Measurements from ENCODE around the gene GLRA1.
"Not testable (repeated sequence)": the region's sequence is repeated elsewhere in the genome, so short reads cannot be mapped to it uniquely, and the experiment has no call there.

The GLRA1 gene

GRCh38 chr5:151784141-151784540, 140.5 kb downstream of the GLRA1 start:
- in situ Hi-C loops (cut with MboI; ENCODE audit: low pct_unique_long_range_greater_than_20kb, low sequenced_read_pairs, unreplicated experiment), result no loop called here
- no peak for TF ChIP-seq CTCF (IDR thresholded peaks at IDR 0.05; ENCODE audit: extremely low read depth, insufficient read depth, missing control alignments)
- DNase-seq (ENCODE audit: low spot score), result no peak

- in situ Hi-C loops (cut with MboI; ENCODE audit: low pct_unique_long_range_greater_than_20kb, low sequenced_read_pairs, unreplicated experiment); DNase-seq (ENCODE audit: low spot score): not testable (repeated sequence)
Observed at GRCh38 chr5:151783664-151784063, 141.0 kb downstream of the GLRA1 start.

- no peak for TF ChIP-seq CTCF (IDR thresholded peaks at IDR 0.05; ENCODE audit: extremely low read depth, insufficient read depth, missing control alignments)
- in situ Hi-C loops (cut with MboI; ENCODE audit: low pct_unique_long_range_greater_than_20kb, low sequenced_read_pairs, unreplicated experiment), result no loop called here
- DNase-seq (ENCODE audit: low spot score), result no peak
Observed at GRCh38 chr5:151781201-151781600, 143.4 kb downstream of the GLRA1 start.

DNA sequence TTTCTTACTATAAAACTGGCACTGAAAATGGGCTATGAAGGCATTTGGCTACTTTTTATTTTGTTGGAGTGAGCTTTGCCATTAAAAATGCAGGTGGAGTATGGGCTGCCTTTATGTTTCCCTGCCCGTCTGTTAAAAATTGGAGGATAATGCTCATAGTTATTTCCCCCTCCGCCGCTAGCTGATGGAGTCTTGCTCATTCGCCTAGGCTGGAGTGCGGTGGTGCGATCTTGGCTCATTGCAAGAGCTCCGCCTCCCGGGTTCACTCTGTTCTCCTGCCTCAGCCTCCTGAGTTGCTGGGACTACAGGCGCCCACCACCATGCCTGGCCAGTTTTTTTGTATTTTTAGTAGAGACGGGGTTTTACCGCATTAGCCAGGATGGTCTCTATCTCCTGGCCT, 144.3 kb downstream of the GLRA1 start:
- DNase-seq (ENCODE audit: low spot score), result no peak
- in situ Hi-C loops (cut with MboI; ENCODE audit: low pct_unique_long_range_greater_than_20kb, low sequenced_read_pairs, unreplicated experiment), result no loop called here
- no peak for TF ChIP-seq CTCF (IDR thresholded peaks at IDR 0.05; ENCODE audit: extremely low read depth, insufficient read depth, missing control alignments)

- no peak for TF ChIP-seq CTCF (IDR thresholded peaks at IDR 0.05; ENCODE audit: extremely low read depth, insufficient read depth, missing control alignments)
- in situ Hi-C loops (cut with MboI; ENCODE audit: low pct_unique_long_range_greater_than_20kb, low sequenced_read_pairs, unreplicated experiment), result no loop called here
- DNase-seq (ENCODE audit: low spot score), result no peak
Observed at GRCh38 chr5:151779531-151780125, 145.0 kb downstream of the GLRA1 start.

GRCh38 chr5:151775025-151775606, 149.5 kb downstream of the GLRA1 start:
- TF ChIP-seq CTCF (IDR thresholded peaks at IDR 0.05; ENCODE audit: extremely low read depth, insufficient read depth, missing control alignments), result no peak
- in situ Hi-C loops (cut with MboI; ENCODE audit: low pct_unique_long_range_greater_than_20kb, low sequenced_read_pairs, unreplicated experiment), result no loop called here
- no peak for DNase-seq (ENCODE audit: low spot score)

DNA sequence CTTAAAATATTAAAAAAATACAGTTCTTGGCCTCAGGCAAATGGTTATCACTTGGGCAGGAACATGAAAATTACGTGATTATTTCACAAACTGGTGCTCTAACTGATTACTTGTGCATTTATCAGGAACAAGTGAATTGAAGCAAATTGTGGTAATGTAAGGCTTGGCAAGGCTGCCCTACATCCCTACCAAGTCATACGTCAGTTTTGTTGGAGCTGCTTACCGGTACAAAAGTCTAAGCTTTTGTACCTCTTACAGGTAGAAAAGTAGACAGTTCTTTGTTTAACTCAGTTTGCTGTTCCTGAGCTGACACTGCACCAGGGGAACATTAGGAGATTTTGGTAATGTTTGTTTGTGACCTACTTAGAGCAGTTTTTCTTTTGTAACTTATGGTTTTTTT, 150.7 kb downstream of the GLRA1 start:
- TF ChIP-seq CTCF (IDR thresholded peaks at IDR 0.05; ENCODE audit: extremely low read depth, insufficient read depth, missing control alignments), result no peak
- DNase-seq (ENCODE audit: low spot score), result no peak
- in situ Hi-C loops (cut with MboI; ENCODE audit: low pct_unique_long_range_greater_than_20kb, low sequenced_read_pairs, unreplicated experiment), result no loop called here

All from GM13977 (cell line).